ENCODE results near the gene SOX6. TPM values are rescaled to one million over a fixed set of nuclear protein-coding genes. Genes with fewer than 3 reads are reported as not detected.

The SOX6 gene
- total RNA-seq, 2 experiments from 2014 or later: 0.20 TPM; not detected in 1

- no peak for DNase-seq
- ChIA-PET POLR2A (no interaction called here), CTCF (no interaction called here)
- TF ChIP-seq CTCF (IDR thresholded peaks at IDR 0.05): no peak
- Mint-ChIP-seq H3K27ac (no peak overlapping the region), H3K36me3 (ENCODE audit: low read depth) (no peaks in the 10 kb centered on the region), H3K9me3 (no peaks in the 10 kb centered on the region), H3K4me1 (ENCODE audit: low read depth) (no peaks in the 10 kb centered on the region), H3K4me3 (no peak overlapping the region), H3K27me3 (no peaks in the 10 kb centered on the region)
- intact Hi-C loops (cut with DNase I, micrococcal nuclease): no loop called here
- H3K4me3 ChIP-seq (ENCODE audit: low read length): no peak overlapping the region
- ATAC-seq (ENCODE audit: poor library complexity): no peak
- H3K27ac ChIP-seq (ENCODE audit: low read depth in 1 of 2, low read length in 2 of 2): no peak overlapping the region
- H3K27me3 ChIP-seq (ENCODE audit: control insufficient read depth in 1 of 2, insufficient read depth in 2 of 2, low read length in 2 of 2): no peaks in the 10 kb centered on the region
- no peaks in the 10 kb centered on the region for H3K4me1 ChIP-seq (ENCODE audit: insufficient read depth, low read length)
- H3K9me3 ChIP-seq (ENCODE audit: control insufficient read depth in 1 of 2, insufficient read depth in 1 of 2, low read length in 2 of 2): no peaks in the 10 kb centered on the region
- H3K36me3 ChIP-seq (ENCODE audit: insufficient read depth, low read length): no peaks in the 10 kb centered on the region
Measured at GRCh38 chr11:16171882-16172281, 184.5 kb downstream of the SOX6 start.

- Histone ChIP-seq H3K4me3 (ENCODE audit: low read length) (no peak overlapping the region), H3K27ac (ENCODE audit: low read depth in 1 of 2, low read length in 2 of 2) (no peak overlapping the region), H3K9me3 (ENCODE audit: control insufficient read depth in 1 of 2, insufficient read depth in 1 of 2, low read length in 2 of 2) (no peaks in the 10 kb centered on the region), H3K27me3 (ENCODE audit: control insufficient read depth in 1 of 2, insufficient read depth in 2 of 2, low read length in 2 of 2) (no peaks in the 10 kb centered on the region), H3K36me3 (ENCODE audit: insufficient read depth, low read length) (no peaks in the 10 kb centered on the region), H3K4me1 (ENCODE audit: insufficient read depth, low read length) (no peaks in the 10 kb centered on the region)
- Mint-ChIP-seq H3K36me3 (ENCODE audit: low read depth) (no peaks in the 10 kb centered on the region), H3K9me3 (no peaks in the 10 kb centered on the region), H3K4me3 (no peak overlapping the region), H3K27me3 (no peaks in the 10 kb centered on the region), H3K27ac (no peak overlapping the region), H3K4me1 (ENCODE audit: low read depth) (no peaks in the 10 kb centered on the region)
- ChIA-PET POLR2A (no interaction called here), CTCF (no interaction called here)
- DNase-seq (no peak), ATAC-seq (ENCODE audit: poor library complexity) (no peak)
- intact Hi-C loops (cut with DNase I, micrococcal nuclease): no loop called here
- TF ChIP-seq CTCF (IDR thresholded peaks at IDR 0.05): no peak
Measured at GRCh38 chr11:16169956-16170847, 186.1 kb downstream of the SOX6 start.

- intact Hi-C loops (cut with DNase I, micrococcal nuclease): no loop called here
- Histone ChIP-seq H3K4me3 (ENCODE audit: low read length) (no peak overlapping the region), H3K27me3 (ENCODE audit: control insufficient read depth in 1 of 2, insufficient read depth in 2 of 2, low read length in 2 of 2) (no peaks in the 10 kb centered on the region), H3K27ac (ENCODE audit: low read depth in 1 of 2, low read length in 2 of 2) (no peak overlapping the region), H3K9me3 (ENCODE audit: control insufficient read depth in 1 of 2, insufficient read depth in 1 of 2, low read length in 2 of 2) (peaks cover 0 to under 1% of the 10 kb centered on the region in 2 experiments), H3K36me3 (ENCODE audit: insufficient read depth, low read length) (no peaks in the 10 kb centered on the region), H3K4me1 (ENCODE audit: insufficient read depth, low read length) (no peaks in the 10 kb centered on the region)
- Mint-ChIP-seq H3K27me3 (no peaks in the 10 kb centered on the region), H3K4me3 (no peak overlapping the region), H3K27ac (no peak overlapping the region), H3K36me3 (ENCODE audit: low read depth) (no peaks in the 10 kb centered on the region), H3K4me1 (ENCODE audit: low read depth) (no peaks in the 10 kb centered on the region), H3K9me3 (no peaks in the 10 kb centered on the region)
- CTCF ChIA-PET: no interaction called here
- no peak for TF ChIP-seq CTCF (IDR thresholded peaks at IDR 0.05)
- no peak for ATAC-seq (ENCODE audit: poor library complexity)
- no peak for DNase-seq
- POLR2A ChIA-PET: no interaction called here
Measured at GRCh38 chr11:16169541-16169940, 186.8 kb downstream of the SOX6 start.
